ENCODE results near the gene UPK3A.
"Not testable (repeated sequence)": the region's sequence is repeated elsewhere in the genome, so short reads cannot be mapped to it uniquely, and the experiment has no call there.

UPK3A gene

GRCh38 chr22:45246060-45246985 is 38.4 kb upstream of the UPK3A start:
- Mint-ChIP-seq H3K4me3 (no peak overlapping the region), H3K36me3 (no peaks in the 10 kb centered on the region), H3K4me1 (peaks cover 16 to 37% of the 10 kb centered on the region in 2 donors), H3K27ac (peak overlapping the region; percentile 80), H3K9me3 (no peaks in the 10 kb centered on the region), H3K27me3 (no peaks in the 10 kb centered on the region)
- DNase-seq (no peak), ATAC-seq (replicated peaks) (peak; percentile 40 to 50)

GRCh38 chr22:45248832-45249561 is 35.8 kb upstream of the UPK3A start:
- Mint-ChIP-seq H3K4me3 (no peak overlapping the region), H3K9me3 (no peaks in the 10 kb centered on the region), H3K27me3 (no peaks in the 10 kb centered on the region), H3K27ac (no peak overlapping the region), H3K36me3 (no peaks in the 10 kb centered on the region), H3K4me1 (peaks cover 15 to 24% of the 10 kb centered on the region in 2 donors)
- ATAC-seq (replicated peaks), result peak; percentile 55 to 58
- no peak for DNase-seq

GRCh38 chr22:45251825-45252224 is 32.9 kb upstream of the UPK3A start:
- Mint-ChIP-seq H3K4me1 (peaks cover 12 to 21% of the 10 kb centered on the region in 2 donors), H3K36me3 (no peaks in the 10 kb centered on the region), H3K4me3 (no peak overlapping the region), H3K27me3 (no peaks in the 10 kb centered on the region), H3K9me3 (no peaks in the 10 kb centered on the region), H3K27ac (no peak overlapping the region)
- ATAC-seq (replicated peaks) (no peak), DNase-seq (no peak)

GRCh38 chr22:45253039-45253641 is 31.6 kb upstream of the UPK3A start:
- ATAC-seq (replicated peaks), result no peak
- Mint-ChIP-seq H3K9me3 (no peaks in the 10 kb centered on the region), H3K4me1 (peaks cover 11 to 25% of the 10 kb centered on the region in 2 donors), H3K27ac (no peak overlapping the region), H3K4me3 (no peak overlapping the region), H3K36me3 (no peaks in the 10 kb centered on the region), H3K27me3 (no peaks in the 10 kb centered on the region)
- DNase-seq, result no peak

- ATAC-seq (replicated peaks) (peak in 1 of 2 donors; percentile 63), DNase-seq (no peak)
- Mint-ChIP-seq H3K36me3 (no peaks in the 10 kb centered on the region), H3K4me1 (peaks cover 8 to 19% of the 10 kb centered on the region in 2 donors), H3K27me3 (peaks cover 0 to 1% of the 10 kb centered on the region in 2 donors), H3K27ac (no peak overlapping the region), H3K4me3 (no peak overlapping the region), H3K9me3 (no peaks in the 10 kb centered on the region)
Measured at GRCh38 chr22:45254388-45254787, 30.4 kb upstream of the UPK3A start.

- DNase-seq, result no peak
- ATAC-seq (replicated peaks), result peak; percentile 69 to 84
- H3K36me3 Mint-ChIP-seq, result no peaks in the 10 kb centered on the region
- peaks cover 12 to 22% of the 10 kb centered on the region in 2 donors for H3K4me1 Mint-ChIP-seq
- H3K4me3 Mint-ChIP-seq, result no peak overlapping the region
- H3K27ac Mint-ChIP-seq, result no peak overlapping the region
- H3K27me3 Mint-ChIP-seq, result peaks cover 4 to 6% of the 10 kb centered on the region in 2 donors
- H3K9me3 Mint-ChIP-seq, result no peaks in the 10 kb centered on the region
Measured at GRCh38 chr22:45254789-45255278, 29.9 kb upstream of the UPK3A start.

GRCh38 chr22:45257941-45258340 is 26.8 kb upstream of the UPK3A start:
- not testable (repeated sequence) for ATAC-seq (replicated peaks); H3K27ac Mint-ChIP-seq; H3K4me3 Mint-ChIP-seq; DNase-seq; H3K9me3 Mint-ChIP-seq; H3K36me3 Mint-ChIP-seq; H3K27me3 Mint-ChIP-seq
- H3K4me1 Mint-ChIP-seq, result peaks cover 31 to 44% of the 10 kb centered on the region in 2 donors

- H3K27ac Mint-ChIP-seq, result no peak overlapping the region
- no peak for DNase-seq
- H3K4me3 Mint-ChIP-seq, result no peak overlapping the region
- H3K4me1 Mint-ChIP-seq, result peaks cover 40 to 54% of the 10 kb centered on the region in 2 donors
- no peak for ATAC-seq (replicated peaks)
- no peaks in the 10 kb centered on the region for H3K36me3 Mint-ChIP-seq
- H3K9me3 Mint-ChIP-seq, result no peaks in the 10 kb centered on the region
- H3K27me3 Mint-ChIP-seq, result peaks cover 6 to 7% of the 10 kb centered on the region in 2 donors
Measured at GRCh38 chr22:45259754-45260394, 24.9 kb upstream of the UPK3A start.

GRCh38 chr22:45260395-45260759 is 24.4 kb upstream of the UPK3A start:
- H3K4me1 Mint-ChIP-seq, result peaks cover 37 to 52% of the 10 kb centered on the region in 2 donors
- ATAC-seq (replicated peaks); H3K4me3 Mint-ChIP-seq: not testable (repeated sequence)

GRCh38 chr22:45261407-45262088 is 23.2 kb upstream of the UPK3A start:
- peak overlapping the region in 1 of 2 donors; percentile 28 for H3K4me3 Mint-ChIP-seq
- H3K27ac Mint-ChIP-seq, result peak overlapping the region; percentile 75
- DNase-seq (no peak), ATAC-seq (replicated peaks) (no peak)
- H3K4me1 Mint-ChIP-seq, result peaks cover 41 to 57% of the 10 kb centered on the region in 2 donors
- H3K27me3 Mint-ChIP-seq, result peaks cover 6 to 7% of the 10 kb centered on the region in 2 donors
- no peaks in the 10 kb centered on the region for H3K36me3 Mint-ChIP-seq
- no peaks in the 10 kb centered on the region for H3K9me3 Mint-ChIP-seq

More at GRCh38 chr22:45260395-45260759, 24.4 kb upstream of the UPK3A start:
- H3K9me3 Mint-ChIP-seq, H3K36me3 Mint-ChIP-seq, H3K27me3 Mint-ChIP-seq, DNase-seq: not testable (repeated sequence)
- peak overlapping the region; percentile 31 for H3K27ac Mint-ChIP-seq

GRCh38 chr22:45262195-45262930 is 22.4 kb upstream of the UPK3A start:
- Mint-ChIP-seq H3K27me3 (peaks cover 6 to 7% of the 10 kb centered on the region in 2 donors), H3K36me3 (no peaks in the 10 kb centered on the region), H3K4me3 (peak overlapping the region; percentile 48 to 75), H3K9me3 (no peaks in the 10 kb centered on the region), H3K4me1 (peaks cover 41 to 54% of the 10 kb centered on the region in 2 donors), H3K27ac (peak overlapping the region; percentile 80)
- DNase-seq (no peak), ATAC-seq (replicated peaks) (no peak)

- H3K36me3 Mint-ChIP-seq, result no peaks in the 10 kb centered on the region
- H3K27ac Mint-ChIP-seq, result peak overlapping the region; percentile 80
- peaks cover 42 to 52% of the 10 kb centered on the region in 2 donors for H3K4me1 Mint-ChIP-seq
- no peaks in the 10 kb centered on the region for H3K9me3 Mint-ChIP-seq
- peak overlapping the region; percentile 66 to 75 for H3K4me3 Mint-ChIP-seq
- peaks cover 6 to 7% of the 10 kb centered on the region in 2 donors for H3K27me3 Mint-ChIP-seq
- peak; percentile 20 to 26 for ATAC-seq (replicated peaks)
- no peak for DNase-seq
Measured at GRCh38 chr22:45262931-45263462, 21.8 kb upstream of the UPK3A start.
